Measurements from ENCODE around the gene SNRPN.
"Not testable (repeated sequence)": the region's sequence is repeated elsewhere in the genome, so short reads cannot be mapped to it uniquely, and the experiment has no call there.

SNRPN gene

DNA sequence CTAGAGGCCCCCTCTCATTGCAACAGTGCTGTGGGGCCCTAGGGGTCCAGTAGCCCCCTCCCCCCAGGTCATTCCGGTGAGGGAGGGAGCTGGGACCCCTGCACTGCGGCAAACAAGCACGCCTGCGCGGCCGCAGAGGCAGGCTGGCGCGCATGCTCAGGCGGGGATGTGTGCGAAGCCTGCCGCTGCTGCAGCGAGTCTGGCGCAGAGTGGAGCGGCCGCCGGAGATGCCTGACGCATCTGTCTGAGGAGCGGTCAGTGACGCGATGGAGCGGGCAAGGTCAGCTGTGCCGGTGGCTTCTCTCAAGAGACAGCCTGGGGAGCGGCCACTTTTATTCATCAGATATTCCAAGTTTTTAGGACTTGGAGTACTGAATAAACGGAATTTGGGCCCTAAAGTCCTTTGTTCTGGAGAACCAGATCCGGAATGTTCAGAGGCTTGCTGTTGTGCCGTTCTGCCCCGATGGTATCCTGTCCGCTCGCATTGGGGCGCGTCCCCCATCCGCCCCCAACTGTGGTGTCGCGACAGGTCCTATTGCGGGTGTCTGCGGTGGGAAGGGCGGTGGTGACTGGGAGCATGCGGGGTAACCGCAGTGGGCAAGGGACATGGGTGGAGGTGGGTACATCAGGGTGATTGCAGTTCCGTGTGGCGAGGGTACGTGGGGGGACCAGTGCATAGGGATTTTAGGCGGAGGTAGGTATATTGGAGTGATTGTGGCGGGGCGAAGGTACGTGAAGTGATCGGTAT is at the start of gene SNRPN, which contains the start of gene SNURF:
Gene SNRPN (plus strand): TSS at position 205 of the 748 bp plus-strand sequence. CDS start 19,467 bp downstream, outside the sequence.
Gene SNURF (plus strand): TSS at position 205 of the 748 bp plus-strand sequence. CDS start 62 bp downstream, at position 267.
- DNase-seq = peak; percentile 85

DNA sequence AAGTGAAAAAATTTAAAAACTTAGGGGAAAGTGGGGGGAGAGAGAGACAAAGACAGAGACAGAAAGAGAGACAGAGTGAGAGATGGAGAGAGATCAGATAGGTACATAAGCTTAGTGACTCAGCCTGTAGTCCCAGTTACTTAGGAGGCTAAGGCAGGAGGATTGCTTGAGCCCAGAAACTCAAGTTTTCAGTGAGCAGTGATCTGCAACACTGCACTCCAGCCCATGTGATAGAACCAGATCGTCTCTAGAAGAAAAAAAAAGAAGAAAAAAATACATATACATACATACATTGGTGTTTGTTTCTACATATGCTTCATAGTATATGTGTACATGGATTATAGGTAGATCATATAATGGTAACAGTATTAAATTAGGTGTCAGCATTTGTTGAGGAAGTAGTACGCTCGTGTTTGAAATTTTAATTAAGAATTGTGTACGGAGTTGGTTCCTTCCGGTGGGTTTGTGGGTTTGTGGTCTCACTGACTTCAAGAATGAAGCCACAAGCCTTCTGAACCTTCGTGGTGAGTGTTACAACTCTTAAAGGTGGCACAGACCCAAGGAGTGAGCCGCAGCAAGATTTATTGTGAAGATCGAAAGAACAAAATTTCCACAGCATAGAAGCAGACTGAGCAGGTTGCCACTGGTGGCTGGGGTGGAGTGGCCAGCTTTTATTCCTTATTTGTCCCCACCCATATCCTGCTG is 38.3 kb upstream of the SNRPN start:
- no peak for DNase-seq

GRCh38 chr15:24917431-24917830 is 37.4 kb upstream of the SNRPN start:
- DNase-seq = no peak

DNA sequence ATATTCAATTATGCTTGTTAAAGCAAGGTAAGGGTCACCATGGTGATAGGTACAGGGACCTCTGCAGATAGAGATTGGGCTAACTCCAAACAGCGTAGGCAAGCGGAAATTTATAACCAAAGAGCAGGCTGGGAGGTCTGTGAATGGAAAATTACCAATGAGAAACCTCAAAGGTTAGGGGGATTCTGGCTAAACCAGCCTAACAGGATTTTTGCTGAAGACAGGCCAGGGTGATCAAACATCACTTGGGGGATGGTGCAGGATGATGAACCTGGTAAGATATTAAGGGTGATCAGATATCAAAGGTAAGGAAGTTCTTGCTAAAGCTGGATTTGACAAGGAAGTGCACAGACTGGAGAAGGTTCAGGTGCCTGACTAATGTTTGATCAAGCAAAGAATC is 35.3 kb upstream of the SNRPN start:
- no peak for DNase-seq

DNA sequence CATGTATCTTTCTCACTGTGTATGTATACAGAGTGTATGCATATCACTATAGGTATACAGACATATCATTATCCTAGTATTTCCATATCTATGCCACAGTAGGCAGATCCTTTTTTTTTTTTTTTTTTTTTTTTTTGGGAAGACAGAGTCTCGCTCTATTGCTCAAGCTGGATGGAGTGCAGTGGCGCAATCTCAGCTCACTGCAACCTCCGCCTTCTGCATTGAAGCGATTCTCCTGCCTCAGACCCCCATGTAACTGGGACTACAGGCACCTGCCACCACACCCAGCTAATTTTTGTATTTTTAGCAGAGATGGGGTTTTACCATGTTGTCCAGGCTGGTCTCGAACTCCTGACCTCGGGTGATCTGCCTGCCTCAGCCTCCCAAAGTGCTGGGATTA is 32.0 kb upstream of the SNRPN start:
- DNase-seq = not testable (repeated sequence)

GRCh38 chr15:24924153-24924552 is 30.6 kb upstream of the SNRPN start:
- no peak for DNase-seq

DNA sequence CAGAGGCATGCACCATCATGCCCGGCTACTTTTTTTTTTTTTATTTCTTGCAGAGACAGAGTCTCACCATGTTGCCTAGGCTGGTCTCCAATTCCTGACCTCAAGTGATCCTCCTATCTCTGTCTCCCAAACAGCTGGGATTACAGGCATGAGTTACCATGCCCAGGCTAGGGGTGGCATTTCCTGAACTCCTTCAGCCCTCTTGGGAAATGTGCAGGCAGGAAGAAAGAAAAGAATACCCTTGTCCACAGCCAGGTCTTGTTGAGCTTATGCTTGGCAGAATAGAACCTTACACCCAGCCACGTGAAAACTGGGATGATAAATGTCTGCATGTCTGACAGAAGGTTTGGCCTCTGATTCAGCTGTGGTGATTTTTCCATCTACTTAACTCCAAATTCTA is 30.2 kb upstream of the SNRPN start:
- DNase-seq = no peak

- DNase-seq = not testable (repeated sequence)
These were observed 22.7 kb upstream of the SNRPN start for GRCh38 chr15:24931874-24932732.

DNA sequence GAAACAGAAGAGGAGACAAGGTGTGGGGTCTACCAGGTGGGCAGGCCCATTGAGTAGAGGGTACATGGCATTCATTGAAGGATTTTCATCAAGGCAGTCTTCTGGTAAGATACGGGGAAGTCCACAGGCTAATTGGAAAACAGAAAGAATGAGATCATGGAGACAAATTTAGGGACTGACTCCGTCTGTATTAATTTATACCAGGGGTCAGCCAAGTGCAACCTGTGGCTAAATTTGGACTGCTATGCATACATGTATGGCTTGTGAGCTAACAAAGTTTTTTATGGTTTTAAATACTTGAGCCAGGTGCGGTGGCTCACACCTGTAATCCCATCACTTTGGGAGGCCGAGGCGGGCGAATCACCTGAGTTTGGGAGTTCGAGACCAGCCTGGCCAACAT is 21.1 kb upstream of the SNRPN start:
- DNase-seq = no peak

- DNase-seq = not testable (repeated sequence)
These were observed 16.6 kb upstream of the SNRPN start for GRCh38 chr15:24938224-24938623.

DNA sequence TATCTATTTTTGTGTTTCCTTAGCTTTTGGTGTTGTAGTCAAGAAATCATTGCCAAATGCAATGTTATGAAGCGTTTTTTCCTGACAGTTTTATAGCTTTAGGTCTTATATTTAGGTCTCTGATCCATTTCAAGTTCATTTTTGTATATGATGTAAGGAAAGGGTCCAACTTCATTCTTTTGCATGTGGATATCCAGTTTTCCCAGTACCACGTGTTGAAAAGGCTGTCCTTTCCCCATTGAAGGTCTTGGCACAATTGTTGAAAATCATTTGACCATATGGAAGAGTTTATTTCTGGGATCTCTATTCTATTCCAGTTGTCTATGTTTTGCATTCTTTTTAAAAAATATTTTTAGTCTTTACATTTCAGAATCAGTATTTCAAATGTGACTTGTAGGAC is 14.6 kb upstream of the SNRPN start:
- DNase-seq = no peak

DNA sequence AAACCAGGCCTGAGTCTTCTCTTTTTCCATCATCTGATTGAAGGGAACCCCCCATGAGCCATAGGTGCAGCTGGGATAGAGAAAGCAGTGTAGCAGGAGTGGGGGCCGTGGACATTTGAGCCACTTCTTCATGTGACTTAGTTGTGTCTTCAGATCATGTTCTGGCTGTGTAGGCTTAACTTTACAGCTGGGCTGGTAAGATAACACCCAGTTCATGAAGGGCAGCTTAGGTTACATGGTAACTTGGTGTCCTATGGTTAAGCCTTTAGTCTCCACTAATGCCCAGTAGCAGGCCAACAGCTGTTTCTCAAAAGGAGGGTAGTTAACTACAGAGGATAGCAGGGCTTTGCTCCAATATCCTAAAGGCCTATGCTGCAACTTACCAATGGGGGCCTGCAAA is 11.4 kb upstream of the SNRPN start:
- no peak for DNase-seq

GRCh38 chr15:24944954-24945353 is 9.8 kb upstream of the SNRPN start:
- DNase-seq = no peak

DNA sequence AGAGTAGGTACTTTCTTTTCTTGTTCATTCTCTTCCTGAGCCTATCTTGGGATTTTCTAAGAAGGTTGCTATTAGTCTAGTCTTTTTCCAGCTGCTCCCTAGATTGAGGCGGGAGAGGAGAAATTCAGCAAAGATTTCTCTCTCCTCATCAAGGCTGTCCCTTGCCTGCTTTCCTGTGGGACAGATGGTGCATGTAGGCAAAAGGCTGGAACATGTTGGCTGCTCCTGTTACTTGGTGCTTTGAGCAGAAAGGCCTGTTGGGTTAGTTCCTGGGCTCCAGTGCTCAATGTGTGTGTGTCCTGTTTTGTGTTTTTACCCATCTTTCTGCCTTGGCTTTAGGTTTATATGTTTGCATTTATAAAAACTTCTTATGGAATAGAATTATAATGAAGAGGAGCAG is 9.1 kb upstream of the SNRPN start:
- DNase-seq = no peak

- no peak for DNase-seq
These were observed 6.3 kb upstream of the SNRPN start for GRCh38 chr15:24948495-24948894.

GRCh38 chr15:24955531-24955921 is 739 bp downstream of the SNRPN start:
- DNase-seq = peak; percentile 42

GRCh38 chr15:24956111-24956838 is 1.5 kb downstream of the SNRPN start:
- DNase-seq = peak; percentile 93

DNA sequence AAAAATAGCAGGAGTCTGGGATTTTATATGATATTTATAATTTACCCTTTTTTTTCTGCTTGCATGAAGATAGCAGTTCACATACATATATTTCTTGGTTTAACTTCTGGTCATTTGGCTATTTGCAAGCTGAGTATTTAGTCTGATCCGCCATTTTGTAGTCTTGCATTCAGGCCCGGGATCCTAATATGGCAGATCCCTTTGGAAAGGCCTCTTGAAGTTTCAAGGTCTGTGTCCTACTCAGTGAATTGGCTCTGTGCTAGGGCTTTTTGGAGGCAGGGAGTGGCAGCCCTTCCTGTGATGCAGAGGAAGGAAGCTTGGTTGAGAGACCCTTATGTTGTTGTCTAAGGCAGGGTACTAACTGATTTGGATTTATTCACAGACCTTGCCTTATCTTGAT is 2.9 kb downstream of the SNRPN start:
- DNase-seq = no peak

DNA sequence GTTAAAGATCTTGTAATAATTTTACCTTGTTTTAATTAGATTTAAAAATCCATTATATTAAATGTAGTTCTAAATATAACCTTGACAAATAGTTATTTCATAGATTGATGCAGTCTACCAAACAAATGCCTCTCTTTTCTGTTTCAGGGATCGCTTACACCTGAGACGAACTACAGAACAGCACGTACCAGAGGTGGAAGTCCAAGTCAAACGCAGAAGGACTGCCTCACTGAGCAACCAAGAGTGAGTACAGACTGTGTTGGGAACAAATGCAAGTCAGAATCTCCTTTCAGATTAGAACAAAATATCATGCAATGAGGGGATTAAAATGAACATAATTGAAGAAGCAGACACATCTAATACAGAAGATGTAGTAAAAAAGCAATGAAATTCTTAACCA is 7.2 kb downstream of the SNRPN start:
- no peak for DNase-seq

GRCh38 chr15:24962880-24963279 is 8.1 kb downstream of the SNRPN start:
- DNase-seq = no peak

- no peak for DNase-seq
These were observed 11.7 kb downstream of the SNRPN start for GRCh38 chr15:24966364-24967103.

DNA sequence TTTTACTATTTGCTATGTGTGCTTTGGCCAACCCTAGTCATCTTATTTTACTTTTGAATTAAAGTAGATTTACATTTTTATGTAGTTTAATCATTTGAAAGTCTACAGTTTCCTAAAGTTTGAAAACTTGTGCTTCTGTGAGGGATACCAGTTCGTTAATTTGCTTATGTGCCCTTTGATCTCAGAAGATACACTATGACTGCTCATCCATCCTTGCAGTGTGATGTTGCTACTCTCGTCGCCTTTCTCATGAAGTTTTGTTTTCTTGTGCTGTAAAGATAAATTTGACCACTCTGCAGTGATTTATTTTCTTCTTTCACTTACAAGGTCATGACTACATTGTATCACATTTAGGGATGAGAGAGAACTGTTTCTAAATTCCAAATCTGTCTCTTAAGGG is 16.3 kb downstream of the SNRPN start:
- no peak for DNase-seq

Data from NCI-H69 (cell line).